ENCODE measurements around the gene CDK8. TPM values are rescaled to one million over a fixed set of nuclear protein-coding genes. Genes with fewer than 3 reads are reported as not detected.

The CDK8 gene
- total RNA-seq, 6 experiments from 2014 or later = 15.1 to 19.3 (median 17.4) TPM

DNA sequence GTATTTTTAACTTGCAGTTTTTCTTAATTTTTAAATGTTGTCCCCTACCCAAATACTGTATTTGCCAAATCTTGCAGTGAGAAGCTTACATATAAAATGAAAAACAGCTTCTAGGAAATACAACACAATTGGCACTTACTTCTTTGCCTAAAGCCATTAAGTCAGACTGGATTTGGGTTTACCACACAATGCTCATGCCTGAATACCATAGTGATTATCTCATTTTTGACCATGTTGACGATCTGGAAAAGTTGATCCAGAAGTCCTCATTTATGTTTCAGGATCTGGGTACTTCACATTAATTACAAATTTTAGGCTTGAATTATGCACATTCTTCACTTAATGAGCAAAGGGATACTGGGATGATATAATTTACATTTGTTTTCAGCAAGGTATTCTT, 34.2 kb upstream of the CDK8 start:
- Mint-ChIP-seq H3K27ac (peak overlapping the region; percentile 99), H3K4me3 (peak overlapping the region; percentile 98), H3K27me3 (ENCODE audit: insufficient read depth) (peaks cover 6% of the 10 kb centered on the region), H3K9me3 (no peaks in the 10 kb centered on the region), H3K4me1 (ENCODE audit: low read depth) (peaks cover 33% of the 10 kb centered on the region), H3K36me3 (ENCODE audit: low read depth) (peaks cover 38% of the 10 kb centered on the region)
- TF ChIP-seq, protein P1, sequence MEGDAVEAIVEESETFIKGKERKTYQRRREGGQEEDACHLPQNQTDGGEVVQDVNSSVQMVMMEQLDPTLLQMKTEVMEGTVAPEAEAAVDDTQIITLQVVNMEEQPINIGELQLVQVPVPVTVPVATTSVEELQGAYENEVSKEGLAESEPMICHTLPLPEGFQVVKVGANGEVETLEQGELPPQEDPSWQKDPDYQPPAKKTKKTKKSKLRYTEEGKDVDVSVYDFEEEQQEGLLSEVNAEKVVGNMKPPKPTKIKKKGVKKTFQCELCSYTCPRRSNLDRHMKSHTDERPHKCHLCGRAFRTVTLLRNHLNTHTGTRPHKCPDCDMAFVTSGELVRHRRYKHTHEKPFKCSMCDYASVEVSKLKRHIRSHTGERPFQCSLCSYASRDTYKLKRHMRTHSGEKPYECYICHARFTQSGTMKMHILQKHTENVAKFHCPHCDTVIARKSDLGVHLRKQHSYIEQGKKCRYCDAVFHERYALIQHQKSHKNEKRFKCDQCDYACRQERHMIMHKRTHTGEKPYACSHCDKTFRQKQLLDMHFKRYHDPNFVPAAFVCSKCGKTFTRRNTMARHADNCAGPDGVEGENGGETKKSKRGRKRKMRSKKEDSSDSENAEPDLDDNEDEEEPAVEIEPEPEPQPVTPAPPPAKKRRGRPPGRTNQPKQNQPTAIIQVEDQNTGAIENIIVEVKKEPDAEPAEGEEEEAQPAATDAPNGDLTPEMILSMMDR (IDR thresholded peaks at IDR 0.05) = no peak
- peak; percentile 31 for DNase-seq

DNA sequence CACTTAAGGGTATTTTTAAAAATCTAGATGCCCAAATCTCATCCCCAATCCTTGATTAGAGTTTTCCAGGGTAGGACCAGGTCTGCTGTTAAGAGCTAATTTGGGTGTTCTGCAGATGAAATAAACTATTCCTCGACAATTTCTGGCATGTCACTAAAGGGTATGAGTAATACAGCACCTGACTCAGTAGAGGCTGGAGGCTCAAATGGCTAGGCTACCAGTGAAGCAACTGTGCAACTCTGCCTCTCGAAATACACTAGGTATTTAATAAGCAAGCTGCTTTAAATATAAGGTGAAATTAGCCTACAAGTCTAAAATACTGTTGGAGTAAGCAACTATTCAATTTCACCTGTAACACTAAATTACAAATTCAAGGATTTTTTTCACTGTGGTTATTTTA, 33.4 kb upstream of the CDK8 start:
- H3K27ac Mint-ChIP-seq = peak overlapping the region; percentile 99
- TF ChIP-seq, protein P1 (IDR thresholded peaks at IDR 0.05) = no peak
- peak; percentile 48 for DNase-seq
- H3K4me3 Mint-ChIP-seq = peak overlapping the region; percentile 98
- peaks cover 6% of the 10 kb centered on the region for H3K27me3 Mint-ChIP-seq (ENCODE audit: insufficient read depth)
- H3K4me1 Mint-ChIP-seq (ENCODE audit: low read depth) = peaks cover 33% of the 10 kb centered on the region
- no peaks in the 10 kb centered on the region for H3K9me3 Mint-ChIP-seq
- peaks cover 30% of the 10 kb centered on the region for H3K36me3 Mint-ChIP-seq (ENCODE audit: low read depth)

GRCh38 chr13:26221399-26221720, 32.6 kb upstream of the CDK8 start:
- no peak for DNase-seq
- Mint-ChIP-seq H3K36me3 (ENCODE audit: low read depth) (peaks cover 30% of the 10 kb centered on the region), H3K27ac (peak overlapping the region; percentile 99), H3K4me1 (ENCODE audit: low read depth) (peaks cover 33% of the 10 kb centered on the region), H3K9me3 (no peaks in the 10 kb centered on the region), H3K27me3 (ENCODE audit: insufficient read depth) (peaks cover 8% of the 10 kb centered on the region), H3K4me3 (peak overlapping the region; percentile 98)
- TF ChIP-seq, protein P1 (IDR thresholded peaks at IDR 0.05) = no peak

- TF ChIP-seq, protein P1 (IDR thresholded peaks at IDR 0.05) = peak; percentile 32; the same call in 1 of the 2 replicates
- Mint-ChIP-seq H3K36me3 (ENCODE audit: low read depth) (peaks cover 28% of the 10 kb centered on the region), H3K27me3 (ENCODE audit: insufficient read depth) (peaks cover 8% of the 10 kb centered on the region), H3K4me3 (peak within 1 kb of the TSS; percentile 98), H3K9me3 (no peaks in the 10 kb centered on the region), H3K4me1 (ENCODE audit: low read depth) (peaks cover 33% of the 10 kb centered on the region), H3K27ac (peak within 1 kb of the TSS; percentile 99)
- peak; percentile 98 for DNase-seq
These were observed 32.0 kb upstream of the CDK8 start, which contains the start of gene RNF6 for GRCh38 chr13:26221721-26222519. Gene RNF6 (minus strand): TSS chr13:26222314. CDS start chr13:26219649, 2,665 bp downstream.

GRCh38 chr13:26222520-26223046, 31.3 kb upstream of the CDK8 start:
- Mint-ChIP-seq H3K4me1 (ENCODE audit: low read depth) (peaks cover 33% of the 10 kb centered on the region), H3K9me3 (no peaks in the 10 kb centered on the region), H3K36me3 (ENCODE audit: low read depth) (peaks cover 22% of the 10 kb centered on the region), H3K27me3 (ENCODE audit: insufficient read depth) (peaks cover 10% of the 10 kb centered on the region), H3K4me3 (peak overlapping the region; percentile 98), H3K27ac (peak overlapping the region; percentile 99)
- no peak for DNase-seq
- TF ChIP-seq, protein P1 (IDR thresholded peaks at IDR 0.05) = 0 out of 2 replicates have a peak, but pooled peaks have one; percentile 1
